K562 (cell line): ENCODE measurements around the gene GLRX2. TPM values are rescaled to one million over a fixed set of nuclear protein-coding genes. Genes with fewer than 3 reads are reported as not detected.

ENCODE experiments used
- CHD7 ChIP-seq: fragments of 200-600 bp; sonication (generic); IDR thresholded peaks from one replicate; pipeline ENCODE4 v1.6.1; 2012; ENCODE audit warnings: mild to moderate bottlenecking, low read depth, low read length, inconsistent platforms
- E2F4 ChIP-seq: sonication (generic); formaldehyde crosslinking; IDR thresholded peaks from 2 replicates; pipeline ENCODE4 v1.8.0; 2022; ENCODE audit warnings: mild to moderate bottlenecking, low read depth, missing genetic modification reagents
- GMEB1 ChIP-seq: fragments of 250-450 bp; sonication (Bioruptor Pico); IDR thresholded peaks from 2 replicates; pipeline ENCODE4 v1.4.0; 2020; ENCODE audit warnings: mild to moderate bottlenecking
- NCOA1 ChIP-seq: fragments of 450-650 bp; IDR thresholded peaks from 2 replicates; pipeline ENCODE4 v1.6.1; 2016; ENCODE audit warnings: low read depth
- ZNF316 ChIP-seq: fragments of 450-650 bp; IDR thresholded peaks from 2 replicates; pipeline ENCODE4 v1.6.1; 2016
- ZNF639 ChIP-seq, 2 experiments: fragments of 200-800 bp in 1 of 2; sonication (Bioruptor generic) in 1 of 2; sonication (generic) in 1 of 2; formaldehyde crosslinking in 1 of 2; IDR thresholded peaks in 1 of 2; conservative IDR thresholded peaks in 1 of 2; 2 replicates each; pipeline versions ENCODE4 v1.5.0 to v1.6.1; 2016 to 2020; ENCODE audit warnings: missing compliant biosample characterization in 1 of 2, missing genetic modification characterization in 1 of 2, missing genetic modification reagents in 1 of 2
- ZNF76 ChIP-seq: fragments of 250-450 bp; sonication (Bioruptor Pico); IDR thresholded peaks from 2 replicates; pipeline ENCODE4 v1.4.0; 2020; ENCODE audit warnings: mild to moderate bottlenecking, moderate library complexity, borderline replicate concordance
- polyA plus RNA-seq, 8 experiments: library from polyadenylated mRNA; depleted of rRNA in 4 of 8; stranded (reverse) in 5 of 8; unstranded in 3 of 8; fragments of >200 nt; fragmentation: Nextera tagmentation in 2 of 8; fragmentation: Illumina TruSeq in 1 of 8; extraction: Ambion mirVana in 2 of 8; extraction: Trizol in 1 of 8; gene quantifications; 2 replicates each; pipeline versions ENCODE4 v1.2.1 to v1.2.3, GENCODE V29; 2011 to 2014; ENCODE audit warnings: inconsistent platforms in 1 of 8, missing spikeins in 1 of 8
- total RNA-seq, 7 experiments: library from RNA; depleted of rRNA in 6 of 7; stranded (reverse); fragments of >200 nt in 6 of 7; fragmentation: Illumina TruSeq in 2 of 7; extraction: Trizol in 2 of 7; gene quantifications; 2 replicates each; pipeline versions ENCODE4 v1.2.1 to v1.2.3, GENCODE V29; 2011 to 2021; ENCODE audit warnings: low replicate concordance in 1 of 7

GLRX2 gene
- total and polyA plus RNA-seq, 9 of the 15 experiments (the other 6 are each of a cell fraction or from before 2014, with no cell fraction given) = 13.3 to 82.6 (median 55.1) TPM

GRCh38 chr1:193059282-193060114 lies 45.7 kb downstream of the GLRX2 start, which contains the start of the genes RO60 and UCHL5 (continued):
- TF ChIP-seq ZNF639 (CRISPR knock-in tag; conservative IDR thresholded peaks at IDR 0.05 in 1 of 2, IDR thresholded peaks at IDR 0.05 in 1 of 2) (peak in 1 of 2 experiments; percentile 97; a peak in 2 of 4 replicates), ZNF316 (no peak), E2F4 (peak; percentile 93), NCOA1 (peak; percentile 29; the same call in 1 of the 2 replicates), GMEB1 (peak; percentile 94), ZNF76 (CRISPR knock-in tag) (peak; percentile 97), CHD7 (peak; percentile 26)
